CD4-positive, CD25-positive, alpha-beta regulatory T cell (primary cell): ENCODE data around the gene FUT9. TPM values are rescaled to one million over a fixed set of nuclear protein-coding genes. Genes with fewer than 3 reads are reported as not detected.

Source experiments
- ATAC-seq, 2 donors: fragments of 150-1000 bp; cut with Tn5 transposase; one replicate each; pipeline ENCODE4 v1.10.0; 2021; ENCODE audit warnings: low read depth in 2 of 2, moderate number of reproducible peaks in 2 of 2, moderate library complexity in 1 of 2
- DNase-seq, 3 donors: peaks; one replicate each; pipeline versions ENCODE4 v3.0.0 to v3.0.0-alpha.2; 2012 to 2022; ENCODE audit warnings: mixed read lengths in 1 of 3
- H3K27ac ChIP-seq: one replicate; pipeline ENCODE4 v1.7.0; 2013; ENCODE audit warnings: mild to moderate bottlenecking, low read length; ENCODE audit not compliant: insufficient read depth, poor library complexity, severe bottlenecking
- H3K27me3 ChIP-seq: one replicate; pipeline ENCODE4 v1.7.0; 2013; ENCODE audit warnings: low read length; ENCODE audit not compliant: control insufficient read depth, insufficient read depth
- H3K36me3 ChIP-seq: one replicate; pipeline ENCODE4 v1.7.0; 2013; ENCODE audit warnings: mild to moderate bottlenecking, low read length, moderate library complexity; ENCODE audit not compliant: control insufficient read depth, insufficient read depth
- H3K4me1 ChIP-seq: 2 replicates; pipeline ENCODE4 v1.7.0; 2013; ENCODE audit warnings: mild to moderate bottlenecking, low read length; ENCODE audit not compliant: insufficient read depth, control insufficient read depth, poor library complexity, severe bottlenecking
- H3K4me3 ChIP-seq: one replicate; pipeline ENCODE4 v1.7.0; 2013; ENCODE audit warnings: low read depth, mild to moderate bottlenecking, low read length, moderate library complexity
- H3K9me3 ChIP-seq, 2 experiments: 1 replicate in 1 of 2; 2 replicates in 1 of 2; pipeline ENCODE4 v1.7.0; 2013; ENCODE audit warnings: low read length in 2 of 2, mild to moderate bottlenecking in 1 of 2, moderate library complexity in 1 of 2; ENCODE audit not compliant: control insufficient read depth in 2 of 2
- H3K27ac Mint-ChIP-seq, 3 donors: one replicate each; pipeline ENCODE4 v1.8.0; 2020 to 2022; ENCODE audit warnings: mild to moderate bottlenecking in 3 of 3, mixed read lengths in 3 of 3, moderate library complexity in 2 of 3
- H3K27me3 Mint-ChIP-seq: one replicate; pipeline ENCODE4 v1.8.0; 2022; ENCODE audit warnings: mild to moderate bottlenecking, mixed read lengths
- H3K36me3 Mint-ChIP-seq: one replicate; pipeline ENCODE4 v1.8.0; 2020; ENCODE audit warnings: mixed read lengths
- H3K4me1 Mint-ChIP-seq, 4 donors: one replicate each; pipeline ENCODE4 v1.8.0; 2020 to 2022; ENCODE audit warnings: mixed read lengths in 4 of 4, mild to moderate bottlenecking in 1 of 4
- H3K4me3 Mint-ChIP-seq, 4 donors: one replicate each; pipeline ENCODE4 v1.8.0; 2020 to 2022; ENCODE audit warnings: mild to moderate bottlenecking in 4 of 4, mixed read lengths in 4 of 4, moderate library complexity in 3 of 4
- H3K9me3 Mint-ChIP-seq, 7 donors: one replicate each; pipeline ENCODE4 v1.8.0; 2020 to 2022; ENCODE audit warnings: mixed read lengths in 7 of 7, mild to moderate bottlenecking in 3 of 7, moderate library complexity in 2 of 7
- polyA plus RNA-seq, 4 donors: library from polyadenylated mRNA; unstranded; fragments of 300-500 nt; fragmentation: Illumina TruSeq; gene quantifications; one replicate each; pipeline ENCODE4 v1.2.3, GENCODE V29; 2021
- total RNA-seq: library from RNA; stranded (reverse); gene quantifications from one replicate; pipeline ENCODE4 v1.2.3, GENCODE V29; 2022

The FUT9 gene
- total and polyA plus RNA-seq, 5 donors from 2014 or later: not detected

- no peak for ATAC-seq
- no peaks in the 10 kb centered on the region for H3K36me3 ChIP-seq
- Mint-ChIP-seq H3K27me3 (peaks cover 9% of the 10 kb centered on the region), H3K9me3 (peaks cover 0 to 2% (median 0%) of the 10 kb centered on the region in 7 donors), H3K4me1 (no peaks in the 10 kb centered on the region), H3K36me3 (no peaks in the 10 kb centered on the region), H3K4me3 (no peak overlapping the region), H3K27ac (no peak overlapping the region)
- no peak for DNase-seq
- no peak overlapping the region for H3K4me3 ChIP-seq
- H3K27ac ChIP-seq: no peak overlapping the region
- no peaks in the 10 kb centered on the region for H3K9me3 ChIP-seq
- no peaks in the 10 kb centered on the region for H3K4me1 ChIP-seq
- no peaks in the 10 kb centered on the region for H3K27me3 ChIP-seq
These were observed 1.2 kb downstream of the FUT9 start for GRCh38 chr6:96017070-96017359.

GRCh38 chr6:96022225-96022624 is 6.5 kb downstream of the FUT9 start:
- H3K9me3 Mint-ChIP-seq: peaks cover 0 to 3% (median 0%) of the 10 kb centered on the region in 7 donors
- no peaks in the 10 kb centered on the region for H3K4me1 Mint-ChIP-seq
- Histone ChIP-seq H3K27ac (no peak overlapping the region), H3K9me3 (no peaks in the 10 kb centered on the region), H3K36me3 (no peaks in the 10 kb centered on the region), H3K27me3 (no peaks in the 10 kb centered on the region), H3K4me1 (no peaks in the 10 kb centered on the region), H3K4me3 (no peak overlapping the region)
- no peaks in the 10 kb centered on the region for H3K27me3 Mint-ChIP-seq
- no peaks in the 10 kb centered on the region for H3K36me3 Mint-ChIP-seq
- H3K27ac Mint-ChIP-seq: no peak overlapping the region
- DNase-seq (no peak), ATAC-seq (no peak)
- H3K4me3 Mint-ChIP-seq: no peak overlapping the region

GRCh38 chr6:96032661-96033060 is 16.9 kb downstream of the FUT9 start:
- Histone ChIP-seq H3K4me1 (no peaks in the 10 kb centered on the region), H3K27ac (no peak overlapping the region), H3K9me3 (no peaks in the 10 kb centered on the region), H3K36me3 (no peaks in the 10 kb centered on the region), H3K27me3 (no peaks in the 10 kb centered on the region), H3K4me3 (no peak overlapping the region)
- H3K9me3 Mint-ChIP-seq: peaks cover 0 to 2% (median 0%) of the 10 kb centered on the region in 7 donors
- DNase-seq (no peak), ATAC-seq (no peak)
- H3K27ac Mint-ChIP-seq: no peak overlapping the region
- no peaks in the 10 kb centered on the region for H3K36me3 Mint-ChIP-seq
- no peak overlapping the region for H3K4me3 Mint-ChIP-seq
- no peaks in the 10 kb centered on the region for H3K4me1 Mint-ChIP-seq
- no peaks in the 10 kb centered on the region for H3K27me3 Mint-ChIP-seq

GRCh38 chr6:96051555-96051954 is 35.8 kb downstream of the FUT9 start:
- H3K27me3 Mint-ChIP-seq: no peaks in the 10 kb centered on the region

GRCh38 chr6:96058082-96058481 is 42.3 kb downstream of the FUT9 start:
- Mint-ChIP-seq H3K27ac (no peak overlapping the region), H3K4me1 (no peaks in the 10 kb centered on the region), H3K36me3 (no peaks in the 10 kb centered on the region), H3K27me3 (no peaks in the 10 kb centered on the region), H3K4me3 (no peak overlapping the region), H3K9me3 (peaks cover 0 to 2% (median 0%) of the 10 kb centered on the region in 7 donors)
- Histone ChIP-seq H3K4me1 (no peaks in the 10 kb centered on the region), H3K27me3 (no peaks in the 10 kb centered on the region), H3K4me3 (no peak overlapping the region), H3K27ac (no peak overlapping the region), H3K9me3 (no peaks in the 10 kb centered on the region), H3K36me3 (no peaks in the 10 kb centered on the region)
- DNase-seq (no peak), ATAC-seq (no peak)

More at GRCh38 chr6:96051555-96051954, 35.8 kb downstream of the FUT9 start:
- DNase-seq (no peak), ATAC-seq (no peak)
- Histone ChIP-seq H3K9me3 (no peaks in the 10 kb centered on the region), H3K27me3 (no peaks in the 10 kb centered on the region), H3K4me3 (no peak overlapping the region), H3K4me1 (no peaks in the 10 kb centered on the region), H3K27ac (no peak overlapping the region), H3K36me3 (no peaks in the 10 kb centered on the region)
- no peak overlapping the region for H3K4me3 Mint-ChIP-seq
- H3K9me3 Mint-ChIP-seq: peaks cover 0 to 7% (median 0%) of the 10 kb centered on the region in 7 donors
- H3K27ac Mint-ChIP-seq: no peak overlapping the region
- no peaks in the 10 kb centered on the region for H3K36me3 Mint-ChIP-seq
- no peaks in the 10 kb centered on the region for H3K4me1 Mint-ChIP-seq

- H3K9me3 ChIP-seq: no peaks in the 10 kb centered on the region
- H3K27me3 ChIP-seq: no peaks in the 10 kb centered on the region
- no peak for DNase-seq
- no peak overlapping the region for H3K27ac Mint-ChIP-seq
- H3K27me3 Mint-ChIP-seq: no peaks in the 10 kb centered on the region
- no peak overlapping the region for H3K4me3 ChIP-seq
- ATAC-seq: no peak
- H3K4me3 Mint-ChIP-seq: no peak overlapping the region
- no peaks in the 10 kb centered on the region for H3K4me1 Mint-ChIP-seq
- peaks cover 0 to 7% (median 2%) of the 10 kb centered on the region in 7 donors for H3K9me3 Mint-ChIP-seq
- H3K36me3 ChIP-seq: no peaks in the 10 kb centered on the region
- H3K4me1 ChIP-seq: no peaks in the 10 kb centered on the region
- H3K36me3 Mint-ChIP-seq: no peaks in the 10 kb centered on the region
- H3K27ac ChIP-seq: no peak overlapping the region
These were observed 43.8 kb downstream of the FUT9 start for GRCh38 chr6:96059586-96059985.

GRCh38 chr6:96060249-96060648 is 44.5 kb downstream of the FUT9 start:
- Histone ChIP-seq H3K36me3 (no peaks in the 10 kb centered on the region), H3K4me1 (no peaks in the 10 kb centered on the region), H3K4me3 (no peak overlapping the region), H3K27me3 (no peaks in the 10 kb centered on the region), H3K27ac (no peak overlapping the region), H3K9me3 (no peaks in the 10 kb centered on the region)
- Mint-ChIP-seq H3K4me1 (no peaks in the 10 kb centered on the region), H3K4me3 (no peak overlapping the region), H3K27ac (no peak overlapping the region), H3K9me3 (peaks cover 0 to 7% (median 2%) of the 10 kb centered on the region in 7 donors), H3K36me3 (no peaks in the 10 kb centered on the region), H3K27me3 (no peaks in the 10 kb centered on the region)
- ATAC-seq (no peak), DNase-seq (no peak)

GRCh38 chr6:96065213-96065612 is 49.4 kb downstream of the FUT9 start:
- Histone ChIP-seq H3K9me3 (no peaks in the 10 kb centered on the region), H3K27me3 (no peaks in the 10 kb centered on the region), H3K36me3 (no peaks in the 10 kb centered on the region), H3K4me3 (no peak overlapping the region), H3K27ac (no peak overlapping the region), H3K4me1 (no peaks in the 10 kb centered on the region)
- H3K36me3 Mint-ChIP-seq: no peaks in the 10 kb centered on the region
- H3K9me3 Mint-ChIP-seq: peaks cover 0 to 7% (median 2%) of the 10 kb centered on the region in 7 donors
- H3K27ac Mint-ChIP-seq: no peak overlapping the region
- DNase-seq: no peak
- no peaks in the 10 kb centered on the region for H3K4me1 Mint-ChIP-seq
- no peak overlapping the region for H3K4me3 Mint-ChIP-seq
- ATAC-seq: no peak
- no peaks in the 10 kb centered on the region for H3K27me3 Mint-ChIP-seq
